ACHN (cell line): ENCODE measurements around the gene RABGAP1.
"Not testable (repeated sequence)": the region's sequence is repeated elsewhere in the genome, so short reads cannot be mapped to it uniquely, and the experiment has no call there.

ENCODE experiments used
- DNase-seq: peaks from one replicate; pipeline ENCODE4 v3.0.0-alpha.2; 2015
- in situ Hi-C: cut with HindIII; loops from 2 replicates; pipeline ENCODE4 v1.10.0; 2017; ENCODE audit warnings: low sequenced_read_pairs, low pct_ligation_motif_present, low pct_unique_long_range_greater_than_20kb

Gene RABGAP1

DNA sequence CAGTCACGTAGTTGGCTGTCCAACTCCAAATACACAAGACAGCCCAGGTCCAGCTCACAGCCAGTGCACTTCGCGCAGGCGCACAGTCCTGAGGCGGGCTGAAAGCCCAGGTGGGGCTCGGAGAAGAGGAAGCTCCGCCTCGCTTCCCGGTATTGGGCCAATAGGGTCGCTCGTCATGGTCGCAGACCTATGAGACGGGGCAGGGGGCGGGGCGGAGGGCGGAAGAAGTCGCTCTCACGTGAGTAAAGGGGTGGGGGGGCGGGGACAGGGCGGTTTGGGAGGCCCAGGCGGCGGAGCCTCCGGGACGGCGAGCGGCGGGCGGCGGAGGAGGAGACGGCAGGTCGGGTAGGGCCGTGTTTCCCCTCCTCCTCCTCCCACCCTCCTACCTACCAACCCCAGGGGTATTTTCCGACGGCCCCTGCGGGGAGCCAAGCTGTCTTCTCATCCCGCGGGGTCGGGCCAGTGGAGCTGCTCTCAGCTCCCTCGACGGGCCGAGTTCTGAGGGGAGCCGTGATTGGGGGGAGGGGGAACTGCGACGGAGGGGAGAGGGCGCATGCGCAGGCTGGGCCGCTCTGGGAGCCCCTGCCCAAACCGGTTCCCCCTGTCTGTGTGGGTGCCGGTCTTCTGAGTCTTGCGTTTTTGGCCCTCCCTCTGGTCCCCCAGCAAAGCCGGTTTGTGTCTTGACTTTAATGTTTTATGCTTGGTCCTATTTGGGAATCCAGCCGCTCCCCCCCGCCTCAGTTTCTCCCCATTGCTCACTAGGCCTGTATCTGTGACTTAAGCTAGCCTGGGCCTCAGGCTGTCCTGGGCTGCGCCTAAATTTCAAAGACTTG, at the start of gene RABGAP1:
Gene RABGAP1 (plus strand): TSS at position 272 of the 833 bp plus-strand sequence. CDS start 16,040 bp downstream, outside the sequence.
- in situ Hi-C loops = no loop called here

DNA sequence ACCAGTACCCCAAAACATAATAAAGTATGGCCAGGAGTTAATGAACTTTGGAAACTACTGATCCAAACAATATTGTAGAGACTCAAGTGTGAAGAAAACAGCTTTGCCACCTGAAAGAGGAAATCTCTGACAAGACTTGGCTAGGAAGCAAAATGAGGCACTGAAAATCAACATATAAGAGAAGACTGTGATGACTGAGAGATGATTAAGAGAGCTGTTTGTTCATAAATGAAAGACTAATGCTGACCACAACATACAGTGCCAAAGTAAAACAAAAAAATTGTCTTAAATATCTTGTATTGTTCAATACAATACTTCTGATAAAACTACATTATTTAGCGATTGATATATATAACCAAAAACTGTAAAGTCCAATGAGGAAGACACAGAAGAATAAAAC, 42.9 kb upstream of the RABGAP1 start:
- in situ Hi-C loops = no loop called here
- no peak for DNase-seq

More for the DNA sequence above, at the start of gene RABGAP1:
- DNase-seq = peak; percentile 98

DNA sequence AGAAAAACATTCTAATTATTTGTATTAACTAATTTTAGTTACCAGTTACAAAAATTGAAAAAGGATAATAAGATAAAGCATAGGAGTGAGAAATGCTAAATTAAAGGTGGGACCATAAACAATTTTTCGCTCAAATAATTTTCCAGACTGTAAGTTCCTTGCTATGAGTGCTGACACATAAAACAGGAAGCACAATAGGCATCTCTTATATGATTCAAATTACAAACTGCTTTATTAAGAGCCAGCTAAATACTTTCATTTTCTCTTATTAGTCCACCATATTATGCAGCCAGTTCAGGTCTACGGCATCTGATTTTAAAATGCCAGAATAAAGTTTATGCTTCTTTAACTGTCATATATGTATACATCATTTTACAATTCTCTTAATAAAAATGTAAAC, 40.0 kb upstream of the RABGAP1 start:
- in situ Hi-C loops = no loop called here

DNA sequence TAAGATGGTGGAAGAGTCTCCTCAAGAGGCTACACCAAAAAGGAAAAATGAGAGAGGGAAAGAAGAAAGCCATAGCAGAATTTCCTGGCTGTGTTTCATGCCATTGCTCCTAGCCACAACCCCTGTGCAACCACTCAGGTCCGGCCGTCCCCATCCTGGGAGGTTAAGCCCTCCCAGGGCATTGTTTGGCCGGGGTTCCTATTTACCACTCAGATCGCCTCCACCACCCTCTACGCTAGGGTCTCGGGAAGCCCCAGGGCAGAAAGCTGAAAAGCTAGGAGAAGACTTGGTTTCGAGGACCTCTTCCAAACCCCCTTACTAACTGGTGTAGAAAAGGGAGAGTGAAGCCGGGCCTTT, 36.4 kb upstream of the RABGAP1 start:
- peak; percentile 58 for DNase-seq
- in situ Hi-C loops = no loop called here

More for the DNA sequence above, 40.0 kb upstream of the RABGAP1 start:
- no peak for DNase-seq

DNA sequence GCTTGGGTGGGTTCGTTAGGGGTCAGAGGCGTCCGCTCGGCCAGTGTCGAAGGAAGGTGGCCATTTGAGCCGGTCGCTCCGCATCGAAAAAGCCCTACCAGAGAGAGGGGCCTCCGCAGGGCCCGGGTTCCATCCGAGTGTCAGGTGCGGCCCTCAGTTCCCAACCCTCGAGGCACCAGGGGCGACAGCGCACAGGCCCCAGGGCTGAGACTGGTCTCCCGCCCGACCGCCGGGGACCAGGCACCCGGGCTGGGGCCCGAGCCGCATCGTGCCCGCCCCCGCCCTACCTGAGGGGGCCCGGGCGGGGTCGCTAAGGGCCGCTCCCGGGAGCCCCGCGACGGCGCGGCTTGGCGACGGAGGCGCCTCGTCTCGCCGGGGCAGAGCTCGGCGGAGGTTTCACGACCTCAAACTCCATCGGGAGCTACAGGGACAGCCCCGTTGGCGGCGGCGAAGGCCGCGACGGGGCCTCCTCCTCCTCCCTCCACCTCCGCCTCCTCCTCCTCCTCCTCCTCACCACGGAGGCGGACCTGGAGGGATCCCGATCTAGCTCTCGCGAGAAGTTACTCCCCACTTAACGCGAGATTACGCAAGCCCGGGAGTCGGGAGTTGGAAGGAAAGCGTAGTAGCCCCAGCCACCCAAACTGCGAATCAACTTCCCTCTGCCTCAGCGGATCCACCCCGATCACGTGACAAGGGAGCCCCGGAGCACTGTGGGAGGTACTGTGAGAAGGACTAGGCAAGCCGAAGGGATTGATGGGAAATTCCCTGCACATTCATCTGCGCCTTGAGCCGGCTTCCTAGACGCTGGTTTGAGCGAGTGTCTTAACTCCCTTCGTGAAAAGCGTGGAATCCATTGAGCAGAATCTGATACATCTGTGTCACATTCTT, 35.8 kb upstream of the RABGAP1 start, which contains the start of gene RC3H2:
Gene RC3H2 (minus strand): TSS at position 537 of the 888 bp plus-strand sequence. CDS start 7,850 bp downstream, outside the sequence.
- peak; percentile 99 for DNase-seq
- in situ Hi-C loops = no loop called here

DNA sequence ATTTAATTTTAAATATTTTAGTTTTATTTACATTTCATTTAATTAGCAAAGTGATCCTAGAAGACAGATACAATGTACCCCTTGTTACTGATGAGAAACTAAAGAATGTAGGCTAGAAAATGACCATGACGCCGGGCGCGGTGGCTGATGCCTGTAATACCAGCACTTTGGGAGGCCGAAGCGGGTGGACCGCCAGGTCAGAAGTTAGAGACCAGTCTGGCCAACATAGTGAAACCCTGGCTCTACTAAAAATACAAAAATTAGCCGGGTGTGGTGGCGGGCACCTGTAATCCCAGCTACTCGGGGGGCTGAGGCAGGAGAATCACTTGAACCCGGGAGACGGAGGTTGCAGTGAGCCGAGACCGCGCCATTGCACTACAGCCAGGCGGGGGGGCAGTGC, 34.7 kb upstream of the RABGAP1 start:
- DNase-seq, in situ Hi-C loops: not testable (repeated sequence)

DNA sequence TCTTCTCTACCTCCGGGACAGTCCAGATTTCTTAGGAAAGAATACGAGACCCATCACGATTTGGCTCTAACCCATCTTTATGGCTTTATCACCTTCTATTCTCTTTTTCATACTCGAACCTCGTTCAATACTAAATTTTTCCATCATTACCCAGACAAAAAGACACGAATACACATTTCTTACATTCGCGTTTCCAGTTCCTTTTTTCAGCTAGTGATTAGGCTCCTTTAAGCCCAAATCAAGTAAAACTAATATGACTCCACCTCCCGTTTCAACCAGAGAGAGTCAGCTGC, 28.2 kb upstream of the RABGAP1 start:
- in situ Hi-C loops = no loop called here
- DNase-seq = no peak

DNA sequence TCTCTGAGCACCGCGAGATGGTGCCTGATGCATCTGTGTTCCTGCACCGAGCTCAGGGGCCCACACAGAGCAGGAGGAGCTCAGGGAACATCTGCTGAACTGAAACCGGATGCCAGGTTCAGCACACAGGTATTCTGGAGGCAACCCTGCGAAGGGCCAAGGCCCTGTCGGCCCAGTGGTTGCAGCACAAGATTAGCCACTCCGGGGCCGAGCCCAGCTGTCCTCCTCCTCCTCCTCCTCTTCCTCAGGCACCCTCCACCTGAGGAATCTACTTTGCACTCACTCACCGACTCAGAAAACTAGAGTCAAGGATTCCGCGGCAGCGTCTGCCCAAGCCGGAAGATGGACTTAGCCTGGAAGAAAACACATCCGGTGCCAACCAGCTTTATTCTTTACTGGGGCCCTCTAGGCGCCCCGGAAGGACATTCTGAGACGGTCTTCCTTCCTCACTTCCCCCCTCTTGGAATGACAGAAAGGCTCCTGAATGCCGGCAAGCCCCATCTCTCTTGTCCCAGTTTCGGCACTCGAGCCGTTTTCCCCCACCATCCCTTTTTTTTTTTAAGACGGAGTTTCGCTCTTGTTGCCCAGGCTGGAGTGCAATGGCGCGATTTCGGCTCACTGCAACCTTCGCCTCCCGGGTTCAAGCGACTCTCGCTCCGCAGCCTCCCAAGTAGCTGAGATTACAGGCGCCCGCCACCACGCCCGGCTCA, 27.7 kb upstream of the RABGAP1 start, which contains the start of gene ZBTB6:
Gene ZBTB6 (minus strand): TSS at position 360 of the 710 bp plus-strand sequence. CDS start 1,251 bp downstream, outside the sequence.
- peak; percentile 86 for DNase-seq
- in situ Hi-C loops = no loop called here

DNA sequence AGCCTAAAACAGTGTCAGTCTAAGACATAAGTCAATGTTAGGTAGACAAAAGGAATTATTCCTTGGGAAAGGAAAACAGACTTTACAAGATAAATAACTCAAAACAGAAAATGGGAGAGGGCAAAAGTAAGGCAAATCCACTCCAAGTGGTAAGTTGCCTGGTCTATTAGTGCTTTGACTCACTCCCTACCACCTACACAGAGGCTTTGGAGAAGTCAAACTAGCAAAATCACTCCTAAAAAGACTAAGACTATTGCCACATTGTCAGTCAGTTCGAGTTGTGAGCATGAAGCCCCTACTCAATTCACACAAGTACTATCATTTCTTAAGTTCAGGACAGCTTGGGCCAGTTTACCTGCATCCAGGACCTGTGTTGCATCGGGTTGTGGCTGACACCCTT, 22.5 kb upstream of the RABGAP1 start:
- in situ Hi-C loops = no loop called here
- DNase-seq = no peak

DNA sequence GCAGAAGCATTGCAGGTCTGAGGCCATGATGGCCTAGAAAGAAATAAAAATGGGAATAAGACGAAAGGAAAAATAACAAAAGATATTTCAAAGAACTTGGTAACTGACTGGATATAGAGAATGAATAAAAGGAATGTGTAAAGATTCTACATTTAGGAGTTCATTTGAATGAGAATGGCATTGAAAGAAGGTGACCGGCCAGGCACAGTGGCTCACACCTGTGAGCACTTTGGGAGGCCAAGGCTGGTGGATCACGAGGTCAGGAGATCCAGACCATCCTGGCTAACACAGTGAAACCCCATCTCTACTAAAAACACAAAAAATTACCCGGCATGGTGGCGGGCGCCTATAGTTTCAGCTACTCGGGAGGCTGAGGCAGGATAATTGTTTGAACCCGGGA, 18.1 kb upstream of the RABGAP1 start:
- DNase-seq = no peak
- in situ Hi-C loops = no loop called here

DNA sequence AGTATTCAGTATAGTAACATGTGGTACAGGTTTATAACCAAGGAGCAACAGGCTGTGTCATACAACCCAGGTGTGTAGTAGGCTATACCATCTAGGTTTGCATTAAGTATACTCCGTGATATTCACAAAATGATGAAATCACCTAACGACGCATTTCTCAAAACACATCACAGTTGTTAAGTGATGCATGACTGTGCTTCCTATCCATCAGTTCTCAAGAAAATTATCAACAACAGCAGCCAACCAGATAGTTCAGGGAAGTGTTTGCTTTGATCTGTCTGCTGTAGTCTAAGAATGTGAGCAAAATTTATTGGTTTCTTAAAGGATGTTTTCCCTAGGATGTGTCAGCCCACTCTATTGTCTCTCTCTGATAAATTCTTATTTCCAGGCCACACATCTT, 16.9 kb upstream of the RABGAP1 start:
- DNase-seq = no peak
- in situ Hi-C loops = no loop called here

DNA sequence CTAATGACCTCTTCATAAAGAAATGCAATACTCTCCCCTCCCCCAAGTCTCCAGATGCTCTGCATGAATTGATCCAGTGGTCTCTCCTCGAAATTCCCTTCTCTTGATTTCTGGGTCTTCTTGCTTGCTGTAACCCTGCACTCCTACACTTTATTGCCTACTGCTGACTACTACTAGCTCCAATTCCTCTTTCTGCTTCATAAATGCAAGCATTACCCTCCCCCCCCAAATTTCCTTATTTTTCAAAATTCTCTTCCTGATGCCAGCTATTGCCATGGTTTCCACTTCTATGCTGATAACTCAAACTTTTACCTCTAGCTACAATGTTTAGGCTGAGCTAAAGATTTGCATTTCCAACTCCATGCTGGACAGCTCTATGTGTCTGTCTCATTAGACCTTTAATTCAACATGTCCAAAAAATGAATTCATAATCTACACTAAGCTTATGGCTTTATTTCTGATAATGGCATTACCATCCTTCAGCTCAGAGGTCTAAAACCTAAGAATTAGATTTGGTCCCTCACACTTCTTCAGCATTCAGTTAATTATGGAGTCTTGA, 10.9 kb upstream of the RABGAP1 start:
- no peak for DNase-seq
- in situ Hi-C loops = no loop called here

DNA sequence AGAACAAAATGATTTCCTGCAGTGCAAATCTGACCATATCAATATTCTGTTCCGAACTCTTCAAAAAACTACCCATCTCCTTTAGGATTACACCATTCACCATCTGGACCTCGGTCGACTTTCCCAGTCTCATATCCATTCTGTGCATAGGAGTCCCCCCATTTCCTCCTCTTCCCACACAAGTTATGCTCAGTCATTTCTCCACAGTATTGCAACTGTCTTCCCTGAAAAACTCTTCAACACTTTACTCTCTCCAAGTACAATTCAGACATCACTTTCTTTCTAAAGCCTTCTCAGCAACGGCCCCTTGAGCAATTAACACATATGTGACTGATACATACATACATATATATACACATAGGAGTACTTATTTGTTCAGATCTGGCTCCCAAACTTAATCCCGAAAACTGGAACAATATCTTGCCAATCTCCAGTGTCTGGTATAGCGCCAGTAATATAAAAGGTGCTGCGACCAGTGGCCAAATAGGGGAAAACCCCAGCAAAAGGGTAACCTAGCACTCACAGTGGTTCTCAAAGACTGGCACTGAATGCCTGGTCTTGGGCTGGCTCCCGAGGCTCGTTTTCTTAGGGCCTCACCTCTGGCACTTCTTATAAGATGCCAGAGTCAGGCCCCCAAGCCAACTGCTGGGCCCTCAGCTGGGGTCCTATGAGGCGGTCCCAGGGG, 10.1 kb upstream of the RABGAP1 start:
- in situ Hi-C loops = no loop called here
- DNase-seq = no peak

DNA sequence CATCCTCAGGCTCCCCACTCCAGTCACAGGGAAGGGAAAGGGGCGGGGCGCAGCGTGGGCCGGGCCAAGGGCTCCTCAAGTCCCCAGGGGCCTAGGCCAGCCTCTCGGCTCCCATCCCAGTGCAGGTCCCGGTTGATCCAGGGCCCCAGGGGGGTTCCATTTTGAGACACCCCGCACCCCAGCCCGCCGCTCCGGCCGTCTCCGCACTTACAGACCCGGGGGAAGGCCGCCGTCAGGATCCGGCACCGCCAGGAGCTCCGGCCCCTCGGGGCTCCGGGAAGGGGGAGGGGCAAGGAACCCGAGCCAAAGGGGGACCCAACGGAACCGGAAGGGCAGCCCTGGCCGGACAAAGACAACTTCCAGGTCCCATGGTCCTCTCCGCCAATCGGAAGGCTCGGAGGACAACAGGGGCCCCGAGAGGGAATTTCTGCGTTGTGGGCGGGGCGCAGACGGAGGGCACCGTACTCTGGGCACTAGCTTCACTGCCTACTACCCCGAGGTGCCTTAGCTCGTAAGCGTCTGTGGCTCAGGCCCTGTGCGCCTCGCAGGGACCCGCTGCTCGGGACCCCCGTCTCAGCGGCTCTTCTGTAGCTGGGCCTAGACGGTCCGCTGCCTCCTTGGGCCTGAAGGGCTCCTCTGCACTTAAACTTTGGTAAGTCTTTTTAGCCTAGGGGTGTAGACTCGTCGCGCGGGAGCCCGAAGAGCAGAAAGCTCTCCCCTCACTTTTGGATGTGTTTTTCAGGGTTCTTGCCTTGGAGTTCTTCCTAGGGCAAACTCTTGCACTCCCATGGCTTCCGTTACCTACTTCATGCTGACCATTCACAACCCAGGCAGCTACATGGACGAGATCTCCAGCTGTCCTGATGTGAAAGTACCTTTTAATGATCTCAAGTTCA, 9.3 kb upstream of the RABGAP1 start, which contains the start of gene ZBTB26:
Gene ZBTB26 (minus strand): TSS at position 287 of the 896 bp plus-strand sequence. CDS start 11,578 bp downstream, outside the sequence.
- in situ Hi-C loops = no loop called here
- DNase-seq = peak; percentile 93

DNA sequence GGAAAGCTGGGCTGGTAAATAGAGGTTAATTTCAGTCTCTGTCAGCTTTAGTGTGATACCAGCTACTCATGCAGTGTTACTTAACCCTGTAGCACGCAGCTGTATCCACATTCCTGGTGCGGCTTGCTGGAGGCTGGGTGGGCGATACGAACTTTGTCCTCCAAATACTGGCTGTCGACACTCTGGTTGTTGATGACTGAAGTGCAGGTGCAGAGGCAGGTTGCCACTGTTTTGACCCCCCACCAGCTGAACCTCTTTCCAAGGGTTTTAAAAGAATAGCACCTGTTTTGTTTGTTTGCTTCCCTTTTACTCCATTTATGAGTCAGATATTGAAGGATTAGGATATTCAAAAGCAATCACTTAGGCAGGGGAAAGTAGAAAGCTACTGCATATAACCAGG, 4.4 kb upstream of the RABGAP1 start:
- DNase-seq = no peak
- in situ Hi-C loops = no loop called here

DNA sequence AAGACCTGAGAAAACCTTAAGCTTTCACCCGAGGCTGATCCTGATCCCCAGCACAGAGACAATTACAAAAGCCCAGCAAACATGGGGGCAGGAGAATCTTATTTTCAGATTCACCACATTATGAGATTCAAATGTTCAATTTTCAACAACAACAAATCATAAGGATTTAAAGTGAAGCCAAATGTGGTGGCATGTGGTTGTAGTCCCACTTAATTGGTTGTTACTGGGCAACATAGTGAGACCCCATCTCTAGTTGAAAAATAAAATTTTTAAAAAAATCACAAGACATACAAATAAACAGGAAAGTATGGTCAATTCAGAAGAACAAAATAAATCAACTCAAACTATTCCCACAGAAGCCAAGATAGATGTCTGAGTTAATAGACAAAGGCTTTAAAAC, 3.9 kb upstream of the RABGAP1 start:
- DNase-seq = no peak
- in situ Hi-C loops = no loop called here

DNA sequence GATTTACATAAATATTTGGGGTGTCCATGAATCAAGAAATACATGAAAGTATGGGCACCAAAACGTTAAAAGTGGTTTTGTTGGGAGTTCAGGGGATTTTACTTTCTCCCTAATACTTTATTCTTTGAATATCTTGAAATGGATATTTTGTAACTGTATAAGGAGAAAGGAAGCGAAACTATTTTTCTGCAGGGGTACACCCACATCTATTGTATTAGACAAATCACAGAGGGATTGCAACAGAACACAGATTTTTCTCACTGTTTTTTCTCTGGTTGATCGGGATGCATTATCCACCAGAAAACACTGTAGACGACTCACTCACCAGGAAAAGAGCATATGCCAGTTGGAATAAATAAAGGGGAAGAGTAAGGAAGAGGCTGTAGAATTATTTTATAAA, 1.2 kb upstream of the RABGAP1 start:
- in situ Hi-C loops = no loop called here

More for the DNA sequence above, 1.2 kb upstream of the RABGAP1 start:
- no peak for DNase-seq
